Endothelial cell (in vitro differentiated cells): ENCODE measurements around the gene NLGN1. TPM values are rescaled to one million over a fixed set of nuclear protein-coding genes. Genes with fewer than 3 reads are reported as not detected.

Source experiments
- DNase-seq: peaks from one replicate; pipeline ENCODE4 v3.0.0; 2021; ENCODE audit warnings: low spot score
- H3K27ac Mint-ChIP-seq: one replicate; pipeline ENCODE4 v1.8.0; 2021; ENCODE audit warnings: mixed read lengths, inconsistent platforms; ENCODE audit not compliant: unreplicated experiment
- H3K27me3 Mint-ChIP-seq: one replicate; pipeline ENCODE4 v1.8.0; 2021; ENCODE audit warnings: mild to moderate bottlenecking, moderate library complexity, mixed read lengths, inconsistent platforms; ENCODE audit not compliant: unreplicated experiment
- H3K36me3 Mint-ChIP-seq: one replicate; pipeline ENCODE4 v1.8.0; 2021; ENCODE audit warnings: mild to moderate bottlenecking, low read depth, mixed read lengths, inconsistent platforms; ENCODE audit not compliant: unreplicated experiment
- H3K4me1 Mint-ChIP-seq: one replicate; pipeline ENCODE4 v1.8.0; 2021; ENCODE audit warnings: mild to moderate bottlenecking, mixed read lengths, inconsistent platforms; ENCODE audit not compliant: unreplicated experiment
- H3K4me3 Mint-ChIP-seq: one replicate; pipeline ENCODE4 v1.8.0; 2021; ENCODE audit warnings: mild to moderate bottlenecking, mixed read lengths, inconsistent platforms; ENCODE audit not compliant: unreplicated experiment
- H3K9me3 Mint-ChIP-seq: one replicate; pipeline ENCODE4 v1.8.0; 2021; ENCODE audit warnings: mixed read lengths, inconsistent platforms; ENCODE audit not compliant: unreplicated experiment
- total RNA-seq: library from RNA; stranded (reverse); fragmentation: NEBNext Ultra II Directional; extraction: Animal tissue kit (Norgen Biotek cat#: 25700); gene quantifications from one replicate; pipeline ENCODE4 v1.2.1, GENCODE V29; 2021; ENCODE audit not compliant: unreplicated experiment
- TF ChIP-seq, protein P1 (sequence below): fragments of 200-600 bp; sonication (generic); IDR thresholded peaks from one replicate; pipeline ENCODE4 v1.5.0; 2021; ENCODE audit warnings: antibody characterized with exemption; ENCODE audit not compliant: unreplicated experiment

NLGN1 gene
- total RNA-seq, 1 donor from 2014 or later = 27.6 TPM

- no peak overlapping the region for H3K27ac Mint-ChIP-seq
- no peak for DNase-seq
- H3K27me3 Mint-ChIP-seq = peaks cover 1% of the 10 kb centered on the region
- H3K4me3 Mint-ChIP-seq = no peak overlapping the region
- peaks cover 17% of the 10 kb centered on the region for H3K4me1 Mint-ChIP-seq
- H3K36me3 Mint-ChIP-seq = no peaks in the 10 kb centered on the region
- TF ChIP-seq, protein P1, sequence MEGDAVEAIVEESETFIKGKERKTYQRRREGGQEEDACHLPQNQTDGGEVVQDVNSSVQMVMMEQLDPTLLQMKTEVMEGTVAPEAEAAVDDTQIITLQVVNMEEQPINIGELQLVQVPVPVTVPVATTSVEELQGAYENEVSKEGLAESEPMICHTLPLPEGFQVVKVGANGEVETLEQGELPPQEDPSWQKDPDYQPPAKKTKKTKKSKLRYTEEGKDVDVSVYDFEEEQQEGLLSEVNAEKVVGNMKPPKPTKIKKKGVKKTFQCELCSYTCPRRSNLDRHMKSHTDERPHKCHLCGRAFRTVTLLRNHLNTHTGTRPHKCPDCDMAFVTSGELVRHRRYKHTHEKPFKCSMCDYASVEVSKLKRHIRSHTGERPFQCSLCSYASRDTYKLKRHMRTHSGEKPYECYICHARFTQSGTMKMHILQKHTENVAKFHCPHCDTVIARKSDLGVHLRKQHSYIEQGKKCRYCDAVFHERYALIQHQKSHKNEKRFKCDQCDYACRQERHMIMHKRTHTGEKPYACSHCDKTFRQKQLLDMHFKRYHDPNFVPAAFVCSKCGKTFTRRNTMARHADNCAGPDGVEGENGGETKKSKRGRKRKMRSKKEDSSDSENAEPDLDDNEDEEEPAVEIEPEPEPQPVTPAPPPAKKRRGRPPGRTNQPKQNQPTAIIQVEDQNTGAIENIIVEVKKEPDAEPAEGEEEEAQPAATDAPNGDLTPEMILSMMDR = no peak
- H3K9me3 Mint-ChIP-seq = no peaks in the 10 kb centered on the region
These were observed 363.6 kb downstream of the NLGN1 start for GRCh38 chr3:173761161-173761560.

- H3K27me3 Mint-ChIP-seq = peaks cover 3% of the 10 kb centered on the region
- no peak overlapping the region for H3K4me3 Mint-ChIP-seq
- H3K4me1 Mint-ChIP-seq = peaks cover 17% of the 10 kb centered on the region
- TF ChIP-seq, protein P1 = no peak
- no peaks in the 10 kb centered on the region for H3K9me3 Mint-ChIP-seq
- no peak overlapping the region for H3K27ac Mint-ChIP-seq
- no peaks in the 10 kb centered on the region for H3K36me3 Mint-ChIP-seq
- DNase-seq = no peak
These were observed 365.0 kb downstream of the NLGN1 start for GRCh38 chr3:173762501-173762900.

DNA sequence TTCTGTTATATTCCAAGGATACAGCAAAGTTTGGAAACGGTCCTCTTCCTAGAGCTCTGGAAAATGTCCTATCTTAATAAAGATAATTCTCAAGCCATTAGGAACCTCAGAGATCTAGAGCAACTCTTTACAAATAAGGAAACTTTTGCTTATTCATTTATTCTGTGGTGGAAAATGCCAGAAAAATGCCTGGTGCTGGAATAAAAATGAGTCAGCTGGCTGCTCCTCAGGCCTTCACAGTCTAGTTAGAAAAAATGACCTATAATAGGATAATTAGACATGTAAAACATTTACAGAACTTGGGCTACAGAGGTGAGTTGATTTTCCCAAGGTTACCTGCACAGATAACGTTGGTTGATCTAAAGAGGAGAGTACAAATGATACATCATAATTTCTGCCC, 372.5 kb downstream of the NLGN1 start:
- Mint-ChIP-seq H3K9me3 (no peaks in the 10 kb centered on the region), H3K27ac (no peak overlapping the region), H3K4me1 (peaks cover 9% of the 10 kb centered on the region), H3K4me3 (no peak overlapping the region), H3K36me3 (no peaks in the 10 kb centered on the region), H3K27me3 (peaks cover 1% of the 10 kb centered on the region)
- no peak for DNase-seq
- TF ChIP-seq, protein P1 = no peak

GRCh38 chr3:173770796-173771573, 373.4 kb downstream of the NLGN1 start:
- DNase-seq = no peak

GRCh38 chr3:173773800-173774199, 376.3 kb downstream of the NLGN1 start:
- no peaks in the 10 kb centered on the region for H3K36me3 Mint-ChIP-seq
- TF ChIP-seq, protein P1 = no peak
- no peak for DNase-seq
- peaks cover 9% of the 10 kb centered on the region for H3K4me1 Mint-ChIP-seq
- no peaks in the 10 kb centered on the region for H3K27me3 Mint-ChIP-seq
- H3K4me3 Mint-ChIP-seq = no peak overlapping the region
- H3K9me3 Mint-ChIP-seq = no peaks in the 10 kb centered on the region
- H3K27ac Mint-ChIP-seq = no peak overlapping the region

More at GRCh38 chr3:173770796-173771573, 373.4 kb downstream of the NLGN1 start:
- Mint-ChIP-seq H3K9me3 (no peaks in the 10 kb centered on the region), H3K36me3 (no peaks in the 10 kb centered on the region), H3K4me3 (no peak overlapping the region), H3K4me1 (peaks cover 6% of the 10 kb centered on the region), H3K27me3 (peaks cover 1% of the 10 kb centered on the region), H3K27ac (no peak overlapping the region)
- TF ChIP-seq, protein P1 = no peak
